Skeletal muscle satellite cell (primary cell): Measurements from ENCODE around the gene RAB40C.

Experiments
- H3K27me3 ChIP-seq: 2 replicates; pipeline ENCODE4 v1.7.0; 2013; ENCODE audit warnings: low read length; ENCODE audit not compliant: control insufficient read depth, insufficient read depth
- H3K36me3 ChIP-seq: 2 replicates; pipeline ENCODE4 v1.7.0; 2013; ENCODE audit warnings: mild to moderate bottlenecking, control low read depth, low read length; ENCODE audit not compliant: insufficient read depth
- H3K4me1 ChIP-seq: 2 replicates; pipeline ENCODE4 v1.7.0; 2013; ENCODE audit warnings: low read length; ENCODE audit not compliant: control insufficient read depth, insufficient read depth
- H3K4me2 ChIP-seq: 2 replicates; pipeline ENCODE4 v1.7.0; 2013; ENCODE audit warnings: mild to moderate bottlenecking, low read length
- H3K4me3 ChIP-seq: 2 replicates; pipeline ENCODE4 v1.7.0; 2013; ENCODE audit warnings: low read length
- H3K9ac ChIP-seq: 2 replicates; pipeline ENCODE4 v1.7.0; 2013; ENCODE audit warnings: mild to moderate bottlenecking, low read depth, low read length, moderate library complexity
- H3K9me3 ChIP-seq: replicated peaks from 2 replicates; pipeline ENCODE4 v1.7.0; 2013; ENCODE audit warnings: mild to moderate bottlenecking, control low read depth, low read length

Gene RAB40C

GRCh38 chr16:649631-650030 lies 59.8 kb downstream of the RAB40C start:
- Histone ChIP-seq H3K9me3 (no peaks in the 10 kb centered on the region), H3K27me3 (no peaks in the 10 kb centered on the region), H3K9ac (peak overlapping the region; percentile 94), H3K4me3 (peak overlapping the region; percentile 77), H3K4me2 (peak overlapping the region; percentile 95), H3K4me1 (peaks cover 21% of the 10 kb centered on the region), H3K36me3 (no peaks in the 10 kb centered on the region)

- Histone ChIP-seq H3K4me1 (peaks cover 21% of the 10 kb centered on the region), H3K4me2 (no peak overlapping the region), H3K4me3 (no peak overlapping the region), H3K27me3 (no peaks in the 10 kb centered on the region), H3K9me3 (no peaks in the 10 kb centered on the region), H3K9ac (no peak overlapping the region), H3K36me3 (peaks cover 4% of the 10 kb centered on the region)
These were observed 62.0 kb downstream of the RAB40C start for GRCh38 chr16:651844-652243.

DNA sequence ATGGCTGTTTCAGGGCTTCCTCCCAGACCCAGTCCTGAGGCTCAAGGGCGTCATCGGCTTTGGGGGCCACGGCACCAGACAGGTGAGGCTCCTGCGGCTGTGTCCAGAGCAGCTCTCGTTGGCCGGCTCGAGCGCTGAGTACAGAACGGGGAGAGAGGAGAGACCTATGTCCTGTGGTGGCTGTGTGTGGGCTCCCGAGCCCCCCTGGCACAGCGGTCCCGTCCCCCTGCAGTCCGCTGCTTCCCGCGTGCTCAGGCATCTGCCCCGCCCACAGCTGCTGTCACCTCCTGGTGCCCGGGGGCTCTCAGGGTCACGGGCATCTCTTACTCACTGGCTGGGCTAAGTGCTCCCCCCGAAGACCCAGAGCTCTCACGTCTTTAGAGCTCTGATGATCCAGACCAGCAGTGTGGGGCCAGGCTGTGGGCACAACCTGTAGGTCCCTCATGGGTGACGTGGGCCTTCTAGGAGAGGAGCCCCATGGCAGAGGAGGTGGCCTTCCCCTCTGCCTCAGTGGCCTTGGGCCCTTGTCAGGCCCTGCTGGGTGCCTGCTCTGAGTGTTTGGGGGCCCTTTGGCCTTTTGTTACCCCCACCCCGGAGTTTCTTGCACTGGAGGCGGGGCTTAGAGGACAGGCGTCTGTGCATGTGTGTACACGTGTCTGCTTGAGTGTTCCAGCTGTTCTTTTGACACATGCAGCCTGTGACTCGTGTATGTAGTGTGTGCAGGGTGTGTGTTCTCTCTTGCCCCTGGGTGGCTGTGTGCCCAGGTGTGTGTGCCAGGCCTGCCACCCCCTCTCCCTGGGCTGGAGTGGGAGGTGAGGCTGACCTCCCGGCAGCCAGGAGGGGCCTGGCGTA lies 62.8 kb downstream of the RAB40C start:
- Histone ChIP-seq H3K9ac (no peak overlapping the region), H3K27me3 (no peaks in the 10 kb centered on the region), H3K36me3 (peaks cover 4% of the 10 kb centered on the region)

DNA sequence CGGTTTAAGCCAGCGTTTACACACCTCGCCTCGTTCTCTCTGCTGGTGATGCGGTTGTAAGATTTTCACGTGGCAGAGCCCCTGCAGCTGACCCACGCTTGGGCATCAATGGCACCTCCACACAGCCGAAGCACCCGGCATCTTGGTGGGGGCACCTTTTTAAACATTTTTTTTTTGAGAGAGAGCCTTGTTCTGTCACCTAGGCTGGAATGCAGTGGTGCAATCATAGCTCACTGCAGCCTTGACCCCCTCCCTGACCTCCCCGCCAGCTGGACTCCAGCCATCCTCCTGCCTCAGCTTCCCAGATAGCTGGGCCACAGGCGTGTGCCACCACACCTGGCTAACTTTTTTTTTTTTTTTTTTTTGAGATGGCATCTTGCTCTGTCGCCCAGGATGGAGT lies 64.2 kb downstream of the RAB40C start:
- peaks cover 8% of the 10 kb centered on the region for H3K4me1 ChIP-seq
- no peak overlapping the region for H3K4me2 ChIP-seq
- no peak overlapping the region for H3K9ac ChIP-seq
- H3K27me3 ChIP-seq = no peaks in the 10 kb centered on the region
- peaks cover 13% of the 10 kb centered on the region for H3K36me3 ChIP-seq
- no peak overlapping the region for H3K4me3 ChIP-seq
- H3K9me3 ChIP-seq = no peaks in the 10 kb centered on the region

More for the DNA sequence above, 62.8 kb downstream of the RAB40C start:
- H3K4me1 ChIP-seq = peaks cover 19% of the 10 kb centered on the region
- no peaks in the 10 kb centered on the region for H3K9me3 ChIP-seq
- H3K4me3 ChIP-seq = no peak overlapping the region
- H3K4me2 ChIP-seq = no peak overlapping the region

DNA sequence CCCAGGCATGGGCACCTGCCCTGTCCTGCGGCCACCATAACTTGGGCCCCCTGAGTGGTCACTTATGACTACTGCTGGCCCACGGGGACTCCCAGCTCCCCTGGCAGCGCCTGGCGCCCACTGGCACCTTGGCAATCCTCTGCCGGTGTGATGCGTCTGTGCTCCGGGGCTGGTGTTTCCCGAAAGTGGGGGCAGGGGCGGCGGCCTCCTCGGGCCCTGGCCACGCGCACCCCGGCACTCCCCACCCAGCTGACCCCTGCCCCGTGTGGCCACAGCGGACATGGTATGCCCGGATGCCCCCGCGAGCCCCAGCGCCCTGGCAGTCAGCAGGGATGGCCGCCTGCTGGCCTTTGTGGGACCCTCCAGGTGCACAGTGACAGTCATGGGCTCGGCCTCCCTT lies 67.6 kb downstream of the RAB40C start:
- Histone ChIP-seq H3K36me3 (peaks cover 15% of the 10 kb centered on the region), H3K9ac (no peak overlapping the region), H3K9me3 (no peaks in the 10 kb centered on the region), H3K4me2 (no peak overlapping the region), H3K4me1 (peaks cover 11% of the 10 kb centered on the region), H3K27me3 (no peaks in the 10 kb centered on the region), H3K4me3 (no peak overlapping the region)

DNA sequence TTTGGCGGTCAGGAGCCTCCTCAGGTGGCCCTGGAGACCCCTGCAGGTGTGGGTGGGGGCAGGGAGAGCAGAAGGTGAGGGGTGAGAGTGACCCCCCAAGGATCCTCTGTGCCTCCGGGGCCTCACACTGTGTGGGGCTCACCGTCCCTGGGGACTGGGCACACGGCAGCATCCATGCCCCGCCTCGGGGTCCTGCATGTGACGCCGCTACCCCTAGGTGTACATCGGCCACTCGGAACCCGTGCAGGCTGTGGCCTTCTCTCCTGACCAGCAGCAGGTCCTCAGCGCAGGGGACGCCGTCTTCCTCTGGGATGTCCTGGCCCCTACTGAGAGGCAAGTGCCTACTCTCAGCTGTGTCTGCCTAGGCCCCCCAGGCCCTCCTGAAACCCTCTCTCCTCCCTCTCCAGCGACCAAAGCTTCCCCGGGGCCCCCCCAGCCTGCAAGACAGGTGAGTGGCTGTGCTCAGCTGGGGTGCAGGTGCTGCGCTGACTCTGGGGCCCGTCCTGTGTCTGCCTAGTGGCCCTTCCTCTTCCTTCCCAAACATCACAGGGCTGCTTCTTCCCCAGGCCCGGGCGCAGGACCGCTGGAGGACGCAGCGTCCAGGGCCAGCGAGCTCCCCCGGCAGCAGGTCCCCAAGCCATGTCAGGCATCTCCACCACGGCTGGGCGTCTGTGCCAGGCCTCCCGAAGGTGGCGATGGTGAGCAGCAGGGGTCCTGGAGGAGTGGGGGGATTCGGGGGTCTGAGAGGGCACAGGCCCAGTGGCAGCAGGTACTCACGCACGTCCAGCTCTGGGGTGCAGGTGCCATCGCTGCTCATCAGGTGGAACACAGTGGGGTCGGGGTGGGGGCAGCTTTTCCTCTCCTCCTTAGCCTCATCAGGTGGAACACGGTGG lies 69.1 kb downstream of the RAB40C start:
- no peak overlapping the region for H3K4me3 ChIP-seq
- H3K9ac ChIP-seq = no peak overlapping the region
- peaks cover 11% of the 10 kb centered on the region for H3K4me1 ChIP-seq
- peaks cover 15% of the 10 kb centered on the region for H3K36me3 ChIP-seq
- H3K27me3 ChIP-seq = no peaks in the 10 kb centered on the region
- H3K9me3 ChIP-seq = no peaks in the 10 kb centered on the region
- no peak overlapping the region for H3K4me2 ChIP-seq

DNA sequence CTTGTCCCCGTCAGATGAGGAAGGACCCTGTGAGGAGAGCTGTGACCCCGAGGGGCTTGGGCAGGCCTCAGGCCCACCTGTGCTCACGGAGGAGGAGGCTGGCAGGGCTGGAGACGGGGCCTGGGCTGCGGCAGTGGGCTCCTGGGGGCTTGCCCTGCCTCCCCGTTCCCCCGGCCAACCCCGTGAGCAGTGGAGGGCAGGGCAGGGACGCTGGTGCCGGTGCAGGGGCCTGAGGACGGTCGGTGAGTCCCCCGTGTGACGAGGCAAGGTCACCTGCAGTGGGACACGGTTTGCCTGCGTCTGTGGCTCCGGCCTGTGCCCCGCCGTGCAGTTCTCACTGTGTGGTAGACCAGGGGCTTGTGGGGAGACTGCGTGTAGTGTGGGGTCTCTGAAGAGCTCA lies 69.8 kb downstream of the RAB40C start:
- peaks cover 15% of the 10 kb centered on the region for H3K36me3 ChIP-seq
- no peak overlapping the region for H3K4me3 ChIP-seq
- H3K9ac ChIP-seq = no peak overlapping the region
- peaks cover 11% of the 10 kb centered on the region for H3K4me1 ChIP-seq
- no peaks in the 10 kb centered on the region for H3K9me3 ChIP-seq
- H3K27me3 ChIP-seq = no peaks in the 10 kb centered on the region
- H3K4me2 ChIP-seq = no peak overlapping the region

DNA sequence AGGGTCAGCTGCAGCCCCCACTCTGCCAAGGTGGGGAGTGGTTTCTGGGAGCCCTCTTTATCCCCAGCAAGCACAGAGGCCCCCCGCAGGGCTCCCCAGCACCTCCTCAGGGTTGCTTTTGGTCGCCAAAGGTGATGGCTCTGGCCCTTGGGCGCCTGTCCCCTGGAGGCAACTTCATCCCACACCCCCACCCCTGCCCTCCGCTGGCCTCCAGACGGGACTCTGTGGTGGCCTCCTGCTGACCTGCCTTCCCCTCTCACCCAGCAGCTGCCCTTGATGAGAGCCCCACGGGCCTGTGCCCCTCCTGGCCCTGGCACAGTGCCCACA lies 70.2 kb downstream of the RAB40C start:
- Histone ChIP-seq H3K4me3 (no peak overlapping the region), H3K4me2 (peak overlapping the region; percentile 75), H3K9ac (no peak overlapping the region), H3K36me3 (peaks cover 15% of the 10 kb centered on the region), H3K9me3 (no peaks in the 10 kb centered on the region), H3K27me3 (no peaks in the 10 kb centered on the region), H3K4me1 (peaks cover 11% of the 10 kb centered on the region)

- Histone ChIP-seq H3K4me1 (peaks cover 11% of the 10 kb centered on the region), H3K36me3 (peaks cover 15% of the 10 kb centered on the region), H3K9me3 (no peaks in the 10 kb centered on the region), H3K9ac (peak overlapping the region; percentile 49), H3K4me3 (peak overlapping the region; percentile 45), H3K4me2 (peak overlapping the region; percentile 75), H3K27me3 (no peaks in the 10 kb centered on the region)
These were observed 70.8 kb downstream of the RAB40C start for GRCh38 chr16:660459-661183.

- Histone ChIP-seq H3K4me2 (peak overlapping the region; percentile 67), H3K9ac (peak overlapping the region; percentile 49), H3K36me3 (peaks cover 11% of the 10 kb centered on the region), H3K9me3 (no peaks in the 10 kb centered on the region), H3K4me3 (no peak overlapping the region), H3K4me1 (peaks cover 11% of the 10 kb centered on the region), H3K27me3 (no peaks in the 10 kb centered on the region)
These were observed 71.4 kb downstream of the RAB40C start for GRCh38 chr16:661184-661821.

GRCh38 chr16:662095-662494 lies 72.2 kb downstream of the RAB40C start:
- Histone ChIP-seq H3K4me3 (no peak overlapping the region), H3K4me2 (no peak overlapping the region), H3K9ac (no peak overlapping the region), H3K9me3 (no peaks in the 10 kb centered on the region), H3K4me1 (peaks cover 11% of the 10 kb centered on the region), H3K27me3 (no peaks in the 10 kb centered on the region), H3K36me3 (peaks cover 11% of the 10 kb centered on the region)
